Rectal smooth muscle tissue (tissue), 1 donor: ENCODE measurements around the gene PLA2G4B.
A peak's percentile ranks its signal among the peaks of the same experiment; 100 is the strongest.

ENCODE experiments used
- H3K27ac ChIP-seq: one replicate; pipeline ENCODE4 v1.7.0; 2013; ENCODE audit warnings: low read depth, low read length, inconsistent platforms
- H3K27me3 ChIP-seq: one replicate; pipeline ENCODE4 v1.7.0; 2013; ENCODE audit warnings: low read length; ENCODE audit not compliant: control insufficient read depth, insufficient read depth
- H3K36me3 ChIP-seq: one replicate; pipeline ENCODE4 v1.7.0; 2013; ENCODE audit warnings: low read length; ENCODE audit not compliant: control insufficient read depth, insufficient read depth
- H3K4me1 ChIP-seq: one replicate; pipeline ENCODE4 v1.7.0; 2013; ENCODE audit warnings: low read length; ENCODE audit not compliant: control insufficient read depth, insufficient read depth
- H3K4me3 ChIP-seq: one replicate; pipeline ENCODE4 v1.7.0; 2013; ENCODE audit warnings: low read length
- H3K9ac ChIP-seq: one replicate; pipeline ENCODE4 v1.7.0; 2013; ENCODE audit warnings: low read length

Gene PLA2G4B

DNA sequence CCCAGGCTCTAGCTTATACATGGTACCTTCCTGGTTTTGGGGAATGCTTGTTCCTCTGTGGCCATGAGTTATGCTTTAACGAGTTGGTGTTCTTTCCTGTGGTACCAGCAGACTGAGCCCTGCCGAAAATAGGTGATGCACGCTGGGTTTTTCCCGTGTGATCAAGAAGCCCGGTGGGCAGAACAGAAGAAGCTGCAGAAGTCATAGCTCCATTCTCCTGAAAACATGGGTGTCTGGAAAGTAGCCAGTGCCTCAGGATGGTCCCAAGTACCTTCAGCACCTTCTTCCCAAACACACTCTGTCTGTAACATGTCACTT is 39.2 kb upstream of the PLA2G4B start:
- no peak overlapping the region for H3K27ac ChIP-seq
- H3K27me3 ChIP-seq, result no peaks in the 10 kb centered on the region
- peaks cover 13% of the 10 kb centered on the region for H3K4me1 ChIP-seq
- no peak overlapping the region for H3K9ac ChIP-seq
- H3K36me3 ChIP-seq, result peaks cover 2% of the 10 kb centered on the region
- H3K4me3 ChIP-seq, result no peak overlapping the region

DNA sequence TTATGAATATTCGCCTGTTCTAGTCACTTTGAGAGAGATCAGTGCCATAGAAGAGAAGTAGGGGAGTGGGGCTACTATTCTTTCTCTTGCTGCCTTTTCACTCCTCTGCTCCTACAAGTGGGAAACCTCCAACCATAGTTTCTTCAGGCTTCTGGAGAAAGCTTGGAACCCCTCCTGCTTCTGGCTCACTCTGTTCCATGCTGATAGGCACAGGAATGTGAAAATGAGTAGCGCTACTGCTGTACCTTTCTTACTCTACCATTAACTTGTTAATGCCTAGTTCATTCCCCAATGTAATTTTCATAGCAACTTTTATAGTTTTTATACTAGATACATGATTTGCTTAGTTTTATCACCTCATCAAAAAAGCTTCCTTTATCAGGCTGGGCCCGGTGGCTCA is 37.5 kb upstream of the PLA2G4B start:
- Histone ChIP-seq H3K4me3 (no peak overlapping the region), H3K27me3 (no peaks in the 10 kb centered on the region), H3K9ac (no peak overlapping the region), H3K4me1 (peaks cover 25% of the 10 kb centered on the region), H3K36me3 (peaks cover 2% of the 10 kb centered on the region), H3K27ac (no peak overlapping the region)

DNA sequence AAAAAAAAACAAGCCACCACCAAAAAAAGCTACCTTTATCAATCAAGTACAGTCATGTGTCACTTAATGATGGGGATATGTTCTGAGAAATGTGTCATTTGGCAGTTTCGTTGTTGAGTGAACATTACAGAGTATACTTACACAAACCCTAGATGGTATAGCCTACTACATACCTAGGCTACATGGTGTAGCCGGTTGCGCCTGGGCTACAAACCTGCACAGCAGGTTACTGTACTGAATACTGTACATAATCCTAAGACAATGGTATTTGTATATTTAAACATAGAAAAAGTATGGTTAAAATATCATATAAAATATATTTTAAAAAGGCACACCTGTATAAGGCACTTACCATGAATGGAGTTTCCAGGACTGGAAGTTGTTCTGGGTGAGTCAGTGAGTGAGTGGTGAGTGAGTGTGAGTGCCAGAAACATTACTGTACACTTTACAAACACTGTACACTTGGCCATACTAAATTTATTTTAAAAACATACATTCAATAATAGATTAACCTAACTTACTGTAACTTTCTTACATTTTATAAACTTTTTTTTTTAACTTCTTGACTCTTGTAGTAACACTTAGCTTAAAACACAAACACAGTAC is 36.7 kb upstream of the PLA2G4B start:
- Histone ChIP-seq H3K9ac (no peak overlapping the region), H3K27ac (no peak overlapping the region), H3K27me3 (no peaks in the 10 kb centered on the region), H3K4me1 (peaks cover 21% of the 10 kb centered on the region), H3K4me3 (no peak overlapping the region), H3K36me3 (peaks cover 2% of the 10 kb centered on the region)

DNA sequence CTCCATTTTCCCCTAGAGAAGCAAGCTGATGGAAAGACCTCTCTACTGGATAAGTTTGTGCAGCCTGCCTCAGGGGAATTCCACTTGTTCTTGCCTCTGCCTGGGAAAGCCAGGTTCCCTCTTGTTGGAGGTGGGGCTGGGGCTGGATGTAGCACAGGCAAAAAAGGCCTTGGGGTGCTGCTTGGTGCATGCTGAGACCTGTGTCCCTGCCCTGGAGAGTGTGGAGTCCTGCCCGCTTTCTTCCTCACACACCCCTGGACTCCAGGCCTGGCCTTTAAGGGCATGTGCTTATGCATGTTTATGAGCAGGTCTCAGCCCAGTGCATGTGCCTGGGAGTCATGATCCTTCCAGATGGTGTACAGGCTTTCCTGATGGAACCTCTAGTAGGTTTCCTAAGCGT is 34.3 kb upstream of the PLA2G4B start:
- peak overlapping the region; percentile 76 for H3K27ac ChIP-seq
- no peaks in the 10 kb centered on the region for H3K27me3 ChIP-seq
- H3K9ac ChIP-seq, result no peak overlapping the region
- no peak overlapping the region for H3K4me3 ChIP-seq
- H3K4me1 ChIP-seq, result peaks cover 21% of the 10 kb centered on the region
- H3K36me3 ChIP-seq, result peaks cover 2% of the 10 kb centered on the region

DNA sequence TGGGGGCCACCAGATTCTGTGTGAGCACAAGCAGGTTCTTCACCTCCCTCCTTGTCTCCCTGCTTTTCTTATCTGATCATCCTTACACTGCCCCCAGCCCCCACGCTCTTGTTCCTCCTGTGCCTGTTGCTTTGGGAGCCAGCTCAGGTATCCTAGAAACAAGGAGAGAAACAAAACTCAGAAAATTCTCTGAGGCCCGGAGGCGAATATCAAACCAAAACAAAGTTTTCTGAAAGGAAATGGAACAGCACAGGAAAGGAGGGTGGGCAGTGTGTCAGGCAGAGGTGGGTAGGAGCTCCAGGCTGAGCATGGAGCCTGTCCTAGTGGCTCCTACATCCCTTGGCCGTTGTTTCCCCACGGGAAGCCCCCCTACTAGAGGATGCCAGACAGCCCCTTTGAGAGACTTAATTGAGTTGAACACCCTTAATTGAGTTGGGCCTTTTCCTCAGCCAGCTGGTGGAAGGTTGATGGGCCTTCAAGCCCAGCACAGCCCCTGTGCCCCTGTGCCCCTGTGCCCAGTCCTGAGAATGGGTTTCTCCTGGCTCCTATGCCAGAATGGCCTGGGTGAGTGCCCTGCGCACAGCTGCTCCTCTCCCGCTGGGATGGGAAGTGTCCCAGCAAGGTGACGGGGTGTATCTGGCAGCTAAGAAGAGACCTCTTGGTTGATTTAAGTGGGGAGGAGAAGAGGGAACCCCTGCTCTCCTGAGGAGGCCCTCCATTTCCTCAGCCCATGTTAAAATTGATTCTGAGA is 33.6 kb upstream of the PLA2G4B start:
- H3K9ac ChIP-seq, result no peak overlapping the region
- H3K36me3 ChIP-seq, result no peaks in the 10 kb centered on the region
- H3K27me3 ChIP-seq, result no peaks in the 10 kb centered on the region
- no peak overlapping the region for H3K4me3 ChIP-seq
- peaks cover 21% of the 10 kb centered on the region for H3K4me1 ChIP-seq
- peak overlapping the region; percentile 78 for H3K27ac ChIP-seq

DNA sequence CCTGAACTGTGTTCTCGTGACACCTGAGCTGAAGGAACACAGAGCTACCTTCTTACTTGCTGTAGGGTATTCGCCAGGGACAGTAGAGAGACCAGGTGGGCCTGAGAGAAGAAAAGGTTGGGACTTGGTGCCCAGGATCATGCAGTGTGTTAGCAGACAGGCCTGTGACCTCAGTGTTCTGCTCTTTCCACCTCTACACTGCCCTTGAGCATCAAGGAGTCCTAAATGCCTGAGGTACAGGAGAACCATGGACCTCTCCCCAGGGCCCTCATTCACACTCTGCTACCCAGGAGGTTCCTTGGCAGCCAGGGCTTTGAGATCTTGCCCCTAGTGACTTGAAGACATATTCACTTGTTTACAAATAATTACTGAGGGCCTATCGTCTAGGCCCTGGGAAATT is 32.9 kb upstream of the PLA2G4B start:
- Histone ChIP-seq H3K9ac (no peak overlapping the region), H3K27ac (peak overlapping the region; percentile 78), H3K36me3 (no peaks in the 10 kb centered on the region), H3K4me1 (peaks cover 21% of the 10 kb centered on the region), H3K4me3 (no peak overlapping the region), H3K27me3 (no peaks in the 10 kb centered on the region)

DNA sequence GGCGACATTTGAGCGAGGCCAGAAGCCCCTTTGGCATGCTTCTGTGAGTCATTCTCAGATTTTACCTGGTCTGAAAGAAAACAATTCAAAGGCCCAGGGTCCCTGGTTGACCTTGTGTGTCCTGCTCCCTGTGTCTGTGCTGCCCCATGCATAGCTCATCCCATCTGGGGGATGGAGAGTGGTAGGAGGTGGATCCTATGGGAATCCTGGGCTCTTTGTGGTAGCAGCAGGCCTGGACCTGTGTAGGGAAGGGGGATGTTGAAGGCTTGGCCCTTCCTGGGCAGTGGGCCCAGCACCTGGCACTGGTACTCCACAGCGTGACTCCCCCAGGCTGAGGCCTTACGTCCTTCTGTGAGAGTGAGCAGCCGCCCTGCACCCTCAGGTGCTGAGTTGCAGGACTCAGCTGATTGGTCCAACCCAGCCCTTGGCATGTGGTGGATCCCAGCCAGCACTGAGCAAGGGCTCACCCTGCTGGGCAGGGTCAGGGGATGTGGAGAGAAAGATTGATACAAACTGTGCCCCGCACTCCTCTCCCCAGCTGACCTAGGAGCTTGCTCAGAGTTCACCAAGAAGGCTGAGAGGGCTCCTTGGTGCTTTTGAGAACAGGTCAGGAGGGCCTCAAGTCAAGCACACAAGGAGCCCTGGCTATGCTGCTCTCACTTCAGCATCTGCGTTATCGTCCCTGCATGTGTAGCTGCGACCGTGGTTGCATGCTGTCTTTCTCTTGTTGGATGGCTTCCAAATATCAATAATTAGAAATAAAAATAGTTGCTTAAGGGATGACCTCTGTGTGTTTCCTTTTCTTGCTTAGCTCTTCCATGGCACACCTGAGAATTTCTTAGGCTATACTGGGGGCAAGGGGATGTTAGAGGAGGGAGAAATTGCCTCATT is 32.1 kb upstream of the PLA2G4B start:
- H3K4me3 ChIP-seq, result no peak overlapping the region
- no peaks in the 10 kb centered on the region for H3K36me3 ChIP-seq
- peak overlapping the region; percentile 16 for H3K27ac ChIP-seq
- no peak overlapping the region for H3K9ac ChIP-seq
- no peaks in the 10 kb centered on the region for H3K27me3 ChIP-seq
- peaks cover 21% of the 10 kb centered on the region for H3K4me1 ChIP-seq

DNA sequence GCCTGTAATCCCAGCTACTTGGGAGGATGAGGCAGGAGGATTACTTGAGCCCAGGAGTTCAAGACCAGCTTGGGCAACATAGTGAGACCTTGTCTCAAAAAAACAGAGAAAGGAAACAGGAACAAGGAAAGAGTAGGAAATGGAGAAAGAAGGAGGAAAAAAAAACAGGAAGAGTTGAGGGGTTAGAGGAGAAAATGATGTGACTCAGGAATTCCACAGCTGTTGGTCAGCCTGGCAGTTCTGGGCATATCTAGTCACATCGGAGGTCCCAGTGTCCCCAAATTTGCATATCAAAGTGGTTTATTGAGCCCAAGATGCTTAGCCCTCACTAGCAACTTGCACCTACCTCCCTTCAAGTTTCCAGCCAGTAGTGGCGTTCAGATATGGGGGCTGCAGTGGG is 29.5 kb upstream of the PLA2G4B start:
- peaks cover 19% of the 10 kb centered on the region for H3K4me1 ChIP-seq
- H3K27ac ChIP-seq, result no peak overlapping the region
- no peak overlapping the region for H3K4me3 ChIP-seq
- peaks cover 11% of the 10 kb centered on the region for H3K36me3 ChIP-seq
- no peak overlapping the region for H3K9ac ChIP-seq
- H3K27me3 ChIP-seq, result no peaks in the 10 kb centered on the region

DNA sequence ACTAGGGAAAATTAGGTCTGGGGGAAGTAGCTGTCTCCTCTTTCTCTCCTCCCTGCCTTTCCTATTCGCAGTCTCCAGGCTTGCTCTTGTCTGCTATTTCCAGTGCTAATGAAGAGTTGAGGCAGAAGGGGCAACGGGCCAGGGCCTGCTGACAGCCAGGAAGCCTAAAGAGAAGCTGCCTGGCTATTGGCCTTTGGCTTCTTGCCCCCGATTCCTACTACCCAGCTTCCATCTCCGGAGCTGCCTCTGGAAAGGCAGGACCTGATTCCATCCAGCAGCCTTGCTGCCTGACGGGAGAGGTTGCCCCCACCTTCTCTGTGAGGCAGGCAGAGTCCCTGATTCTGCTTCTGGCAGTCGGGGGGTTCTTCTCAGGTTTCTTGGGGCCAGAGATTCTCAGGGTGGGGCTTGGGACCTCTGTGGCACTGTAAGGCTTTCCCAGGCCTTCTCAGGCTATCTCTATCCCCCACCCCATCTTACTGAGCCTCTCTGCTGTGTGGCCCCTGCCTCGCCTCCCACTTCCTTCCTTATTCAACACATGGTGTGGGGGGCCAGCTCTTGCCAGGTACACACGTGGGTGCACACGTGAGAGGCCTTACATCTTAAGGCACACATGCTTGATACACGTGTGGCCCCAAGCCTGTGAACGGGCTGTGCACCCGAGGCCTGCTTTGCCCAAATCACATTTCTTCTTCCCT is 29.0 kb upstream of the PLA2G4B start:
- Histone ChIP-seq H3K27ac (no peak overlapping the region), H3K36me3 (peaks cover 16% of the 10 kb centered on the region), H3K9ac (no peak overlapping the region)

DNA sequence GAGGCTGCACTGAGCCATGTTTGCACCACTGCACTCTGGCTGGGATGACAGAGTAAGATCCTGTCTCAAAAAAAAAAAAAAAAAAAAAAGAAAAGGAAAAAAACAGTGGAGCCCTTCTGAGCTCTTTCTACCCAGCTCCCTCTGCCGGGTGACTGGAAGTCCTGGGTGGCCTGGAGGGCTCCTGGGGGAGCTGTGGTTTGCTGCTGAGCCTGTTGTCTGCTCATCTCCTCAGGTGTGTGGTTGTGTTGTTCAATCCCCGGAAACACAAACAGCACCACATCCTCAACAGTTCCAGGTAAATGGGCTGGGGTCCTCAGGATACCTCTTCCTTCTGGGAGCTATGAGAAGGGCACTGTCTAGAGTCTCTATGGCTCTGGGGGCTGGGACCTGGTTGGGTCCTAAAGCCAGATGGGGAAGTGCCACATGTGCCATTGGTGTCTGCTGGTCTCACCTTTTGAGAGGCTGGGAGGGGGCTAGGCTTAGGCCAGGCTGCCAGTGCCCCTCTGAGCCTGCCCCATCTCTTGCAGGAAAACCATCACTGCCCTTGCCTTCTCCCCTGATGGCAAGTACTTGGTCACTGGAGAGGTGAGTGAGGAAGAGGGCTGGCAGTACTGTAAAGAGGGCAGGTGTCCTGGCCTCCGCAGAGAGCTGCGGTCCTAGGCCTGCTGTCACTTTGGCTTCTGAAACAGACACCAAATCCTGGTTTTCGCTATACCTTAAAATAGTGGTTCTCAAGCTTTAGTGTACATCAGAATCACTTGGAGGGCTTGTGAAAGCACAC is 27.8 kb upstream of the PLA2G4B start:
- Histone ChIP-seq H3K36me3 (peaks cover 20% of the 10 kb centered on the region), H3K9ac (no peak overlapping the region), H3K4me1 (peaks cover 2% of the 10 kb centered on the region), H3K27me3 (no peaks in the 10 kb centered on the region), H3K4me3 (no peak overlapping the region), H3K27ac (no peak overlapping the region)

More for the DNA sequence above, 29.0 kb upstream of the PLA2G4B start:
- Histone ChIP-seq H3K27me3 (no peaks in the 10 kb centered on the region), H3K4me3 (no peak overlapping the region), H3K4me1 (peaks cover 13% of the 10 kb centered on the region)

DNA sequence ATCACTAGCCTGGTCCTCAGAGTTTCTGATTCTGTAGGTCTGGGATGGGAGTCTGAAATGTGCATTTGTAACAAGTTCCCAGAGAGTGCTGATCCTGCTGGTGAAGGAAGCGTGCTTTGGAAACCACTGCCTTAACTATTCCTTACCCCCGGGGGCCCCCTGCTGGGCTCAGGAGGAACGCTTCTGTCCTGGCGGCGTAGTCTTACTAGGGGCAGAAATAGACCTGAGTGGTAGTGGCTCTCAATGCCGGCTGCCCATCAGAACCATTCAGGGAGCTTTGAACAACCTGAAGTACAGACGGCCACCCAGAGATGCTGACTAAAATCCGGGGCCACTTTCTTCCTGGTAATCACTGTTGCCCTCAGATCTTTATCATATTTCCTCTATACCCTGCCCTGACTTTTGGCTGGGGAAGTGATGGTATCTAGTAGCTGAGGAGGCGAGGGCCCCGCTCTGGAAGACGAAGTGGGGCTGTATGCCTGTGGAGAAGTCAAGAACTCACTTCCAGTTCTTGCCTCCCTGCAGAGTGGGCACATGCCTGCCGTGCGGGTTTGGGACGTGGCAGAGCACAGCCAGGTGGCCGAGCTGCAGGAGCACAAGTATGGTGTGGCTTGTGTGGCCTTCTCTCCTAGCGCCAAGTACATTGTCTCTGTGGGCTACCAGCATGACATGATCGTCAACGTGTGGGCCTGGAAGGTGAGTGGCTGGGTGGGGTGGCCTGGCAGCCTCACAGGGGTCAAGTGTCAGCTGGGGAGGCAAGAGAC is 27.0 kb upstream of the PLA2G4B start:
- peaks cover 22% of the 10 kb centered on the region for H3K36me3 ChIP-seq
- H3K27me3 ChIP-seq, result no peaks in the 10 kb centered on the region
- H3K4me3 ChIP-seq, result no peak overlapping the region
- H3K9ac ChIP-seq, result no peak overlapping the region
- no peak overlapping the region for H3K27ac ChIP-seq
- no peaks in the 10 kb centered on the region for H3K4me1 ChIP-seq
